Measurements from ENCODE around the gene CDC16. TPM values are rescaled to one million over a fixed set of nuclear protein-coding genes. Genes with fewer than 3 reads are reported as not detected.

Gene CDC16
- total and polyA plus RNA-seq, 2 of the 13 experiments (the other 11 are each of a cell fraction or from before 2014, with no cell fraction given), result 24.2 to 60.9 TPM

DNA sequence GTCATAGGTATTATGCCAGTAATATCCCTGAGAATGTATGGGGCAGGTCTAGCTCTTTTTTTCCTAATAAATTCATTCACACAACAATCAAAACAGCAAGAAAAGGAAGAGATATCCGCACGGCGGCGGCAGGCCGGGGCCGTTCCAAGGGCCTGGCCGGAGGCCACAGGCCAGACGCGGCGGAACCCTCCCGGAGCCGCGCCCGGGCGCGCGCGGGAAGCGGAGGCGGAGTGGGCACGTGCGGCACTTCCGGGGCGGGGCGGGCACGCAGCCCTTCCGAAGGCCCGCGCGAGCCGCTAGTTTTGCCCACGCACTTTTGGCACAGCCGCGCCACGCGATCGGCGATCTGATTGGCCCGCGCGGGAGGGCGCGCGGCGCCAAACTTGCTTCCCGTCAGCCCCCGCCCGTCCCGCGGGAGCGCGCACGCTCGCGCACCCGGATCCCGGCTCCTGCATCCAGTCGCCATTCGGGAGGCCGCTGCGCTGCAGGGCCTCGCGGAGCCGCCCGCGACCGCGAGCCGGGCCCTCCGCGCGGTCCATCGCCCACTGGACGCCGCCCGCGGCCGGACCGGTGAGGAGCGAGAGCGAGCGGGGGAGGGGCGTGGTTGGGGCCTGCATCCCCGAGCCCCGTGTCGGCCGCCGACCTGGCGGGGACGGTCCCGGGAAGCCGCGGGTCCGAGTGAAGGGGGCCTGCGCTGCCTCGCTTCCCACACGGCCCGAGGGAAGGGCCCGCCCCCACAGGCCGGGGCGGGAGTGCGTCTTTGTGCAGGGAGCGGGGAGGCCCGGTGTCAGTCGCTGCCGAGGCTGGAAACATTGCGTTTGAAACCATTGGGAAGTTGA lies 79.6 kb downstream of the CDC16 start, which contains the start of gene CHAMP1 (continued):
- TF ChIP-seq MAX (IDR thresholded peaks at IDR 0.05), result peak; percentile 92
- no peak for TF ChIP-seq SRF (IDR thresholded peaks at IDR 0.05; ENCODE audit: low read depth, low read length)
- no peak for TF ChIP-seq SYNCRIP (IDR thresholded peaks at IDR 0.05; ENCODE audit: insufficient read depth, low read depth, low read length)
- TF ChIP-seq, protein P1, sequence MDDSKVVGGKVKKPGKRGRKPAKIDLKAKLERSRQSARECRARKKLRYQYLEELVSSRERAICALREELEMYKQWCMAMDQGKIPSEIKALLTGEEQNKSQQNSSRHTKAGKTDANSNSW (CRISPR knock-in tag; IDR thresholded peaks at IDR 0.05; ENCODE audit: borderline replicate concordance), result no peak
- TF ChIP-seq NBN (conservative IDR thresholded peaks at IDR 0.05), result no peak
- TF ChIP-seq AFF4 (CRISPR knock-in tag; IDR thresholded peaks at IDR 0.05), result no peak
- TF ChIP-seq HDAC2 (CRISPR knock-in tag; IDR thresholded peaks at IDR 0.05), result peak; percentile 36; the same call in 1 of the 2 replicates
- peak; percentile 46 for TF ChIP-seq HDAC1 (CRISPR knock-in tag; IDR thresholded peaks at IDR 0.05)
- no peak for TF ChIP-seq ZNF484 (CRISPR knock-in tag; IDR thresholded peaks at IDR 0.05; ENCODE audit: borderline replicate concordance, low read depth)
- peak; percentile 73; the same call in 1 of the 3 replicates for TF ChIP-seq MXI1 (IDR thresholded peaks at IDR 0.05; ENCODE audit: borderline replicate concordance, low read depth, low read length)
- TF ChIP-seq, protein P2, sequence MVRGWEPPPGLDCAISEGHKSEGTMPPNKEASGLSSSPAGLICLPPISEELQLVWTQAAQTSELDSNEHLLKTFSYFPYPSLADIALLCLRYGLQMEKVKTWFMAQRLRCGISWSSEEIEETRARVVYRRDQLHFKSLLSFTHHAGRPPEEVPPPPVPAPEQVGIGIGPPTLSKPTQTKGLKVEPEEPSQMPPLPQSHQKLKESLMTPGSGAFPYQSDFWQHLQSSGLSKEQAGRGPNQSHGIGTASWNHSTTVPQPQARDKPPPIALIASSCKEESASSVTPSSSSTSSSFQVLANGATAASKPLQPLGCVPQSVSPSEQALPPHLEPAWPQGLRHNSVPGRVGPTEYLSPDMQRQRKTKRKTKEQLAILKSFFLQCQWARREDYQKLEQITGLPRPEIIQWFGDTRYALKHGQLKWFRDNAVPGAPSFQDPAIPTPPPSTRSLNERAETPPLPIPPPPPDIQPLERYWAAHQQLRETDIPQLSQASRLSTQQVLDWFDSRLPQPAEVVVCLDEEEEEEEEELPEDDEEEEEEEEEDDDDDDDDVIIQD (CRISPR knock-in tag; IDR thresholded peaks at IDR 0.05; ENCODE audit: low read depth), result no peak
- TF ChIP-seq, protein P3, sequence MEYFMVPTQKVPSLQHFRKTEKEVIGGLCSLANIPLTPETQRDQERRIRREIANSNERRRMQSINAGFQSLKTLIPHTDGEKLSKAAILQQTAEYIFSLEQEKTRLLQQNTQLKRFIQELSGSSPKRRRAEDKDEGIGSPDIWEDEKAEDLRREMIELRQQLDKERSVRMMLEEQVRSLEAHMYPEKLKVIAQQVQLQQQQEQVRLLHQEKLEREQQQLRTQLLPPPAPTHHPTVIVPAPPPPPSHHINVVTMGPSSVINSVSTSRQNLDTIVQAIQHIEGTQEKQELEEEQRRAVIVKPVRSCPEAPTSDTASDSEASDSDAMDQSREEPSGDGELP (IDR thresholded peaks at IDR 0.05; ENCODE audit: borderline replicate concordance, low read depth), result no peak; the same call in 1 of the 2 replicates
- peak; percentile 78 for TF ChIP-seq TAF1 (CRISPR knock-in tag; IDR thresholded peaks at IDR 0.05)
- 0 out of 2 replicates have a peak, but pooled peaks have one; percentile 27 for TF ChIP-seq ZSCAN9 (CRISPR knock-in tag; IDR thresholded peaks at IDR 0.05; ENCODE audit: borderline replicate concordance)
- TF ChIP-seq ZFP41 (CRISPR knock-in tag; IDR thresholded peaks at IDR 0.05; ENCODE audit: borderline replicate concordance), result no peak
- no peak for TF ChIP-seq CBX5 (CRISPR knock-in tag; IDR thresholded peaks at IDR 0.05; ENCODE audit: borderline replicate concordance)
- TF ChIP-seq POLR2AphosphoS5 (IDR thresholded peaks at IDR 0.05; ENCODE audit: low read depth, low read length), result peak; percentile 78
- TF ChIP-seq, protein P4, sequence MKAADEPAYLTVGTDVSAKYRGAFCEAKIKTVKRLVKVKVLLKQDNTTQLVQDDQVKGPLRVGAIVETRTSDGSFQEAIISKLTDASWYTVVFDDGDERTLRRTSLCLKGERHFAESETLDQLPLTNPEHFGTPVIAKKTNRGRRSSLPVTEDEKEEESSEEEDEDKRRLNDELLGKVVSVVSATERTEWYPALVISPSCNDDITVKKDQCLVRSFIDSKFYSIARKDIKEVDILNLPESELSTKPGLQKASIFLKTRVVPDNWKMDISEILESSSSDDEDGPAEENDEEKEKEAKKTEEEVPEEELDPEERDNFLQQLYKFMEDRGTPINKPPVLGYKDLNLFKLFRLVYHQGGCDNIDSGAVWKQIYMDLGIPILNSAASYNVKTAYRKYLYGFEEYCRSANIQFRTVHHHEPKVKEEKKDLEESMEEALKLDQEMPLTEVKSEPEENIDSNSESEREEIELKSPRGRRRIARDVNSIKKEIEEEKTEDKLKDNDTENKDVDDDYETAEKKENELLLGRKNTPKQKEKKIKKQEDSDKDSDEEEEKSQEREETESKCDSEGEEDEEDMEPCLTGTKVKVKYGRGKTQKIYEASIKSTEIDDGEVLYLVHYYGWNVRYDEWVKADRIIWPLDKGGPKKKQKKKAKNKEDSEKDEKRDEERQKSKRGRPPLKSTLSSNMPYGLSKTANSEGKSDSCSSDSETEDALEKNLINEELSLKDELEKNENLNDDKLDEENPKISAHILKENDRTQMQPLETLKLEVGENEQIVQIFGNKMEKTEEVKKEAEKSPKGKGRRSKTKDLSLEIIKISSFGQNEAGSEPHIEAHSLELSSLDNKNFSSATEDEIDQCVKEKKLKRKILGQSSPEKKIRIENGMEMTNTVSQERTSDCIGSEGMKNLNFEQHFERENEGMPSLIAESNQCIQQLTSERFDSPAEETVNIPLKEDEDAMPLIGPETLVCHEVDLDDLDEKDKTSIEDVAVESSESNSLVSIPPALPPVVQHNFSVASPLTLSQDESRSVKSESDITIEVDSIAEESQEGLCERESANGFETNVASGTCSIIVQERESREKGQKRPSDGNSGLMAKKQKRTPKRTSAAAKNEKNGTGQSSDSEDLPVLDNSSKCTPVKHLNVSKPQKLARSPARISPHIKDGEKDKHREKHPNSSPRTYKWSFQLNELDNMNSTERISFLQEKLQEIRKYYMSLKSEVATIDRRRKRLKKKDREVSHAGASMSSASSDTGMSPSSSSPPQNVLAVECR (CRISPR knock-in tag; IDR thresholded peaks at IDR 0.05; ENCODE audit: borderline replicate concordance), result peak; percentile 79; the same call in 1 of the 2 replicates
